Memory B cell (primary cell): ENCODE results near the gene MYBPC1.
"Not testable (repeated sequence)": the region's sequence is repeated elsewhere in the genome, so short reads cannot be mapped to it uniquely, and the experiment has no call there.

Experiments used
- ATAC-seq: fragments of 150-1000 bp; cut with Tn5 transposase; 2 replicates; pipeline ENCODE4 v1.10.0; 2021; ENCODE audit warnings: low read depth, mild to moderate bottlenecking, moderate library complexity
- DNase-seq, 2 donors: peaks; one replicate each; pipeline ENCODE4 v3.0.0; 2022; ENCODE audit warnings: low spot score in 2 of 2
- H3K27ac Mint-ChIP-seq: one replicate; pipeline ENCODE4 v1.8.0; 2022; ENCODE audit warnings: mild to moderate bottlenecking, moderate library complexity, mixed read lengths
- H3K27me3 Mint-ChIP-seq: one replicate; pipeline ENCODE4 v1.8.0; 2022; ENCODE audit warnings: mixed read lengths
- H3K36me3 Mint-ChIP-seq: one replicate; pipeline ENCODE4 v1.8.0; 2022; ENCODE audit warnings: mild to moderate bottlenecking, mixed read lengths
- H3K4me1 Mint-ChIP-seq: one replicate; pipeline ENCODE4 v1.8.0; 2022; ENCODE audit warnings: mixed read lengths
- H3K4me3 Mint-ChIP-seq: one replicate; pipeline ENCODE4 v1.8.0; 2022; ENCODE audit warnings: mild to moderate bottlenecking, moderate library complexity, mixed read lengths
- H3K9me3 Mint-ChIP-seq: one replicate; pipeline ENCODE4 v1.8.0; 2022; ENCODE audit warnings: mixed read lengths

Gene MYBPC1

DNA sequence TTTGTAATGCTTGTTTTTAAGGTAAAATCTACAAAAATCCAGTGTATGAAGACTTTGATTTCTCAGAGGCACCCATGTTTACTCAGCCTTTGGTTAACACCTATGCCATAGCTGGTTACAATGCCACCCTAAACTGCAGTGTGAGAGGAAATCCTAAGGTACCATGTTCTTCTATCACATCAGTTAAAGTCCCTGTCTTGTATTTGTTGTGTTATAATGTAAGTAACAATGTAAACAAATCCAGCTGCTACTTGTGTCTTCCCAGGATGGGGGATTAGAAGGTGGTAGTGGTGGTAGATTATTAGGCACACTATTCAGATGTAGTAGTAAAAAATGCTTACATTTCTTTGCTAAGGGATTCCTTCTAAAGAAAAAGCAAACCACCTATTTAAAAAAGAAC, 83.3 kb downstream of the MYBPC1 start:
- H3K27ac Mint-ChIP-seq: no peak overlapping the region
- H3K4me3 Mint-ChIP-seq: no peak overlapping the region
- DNase-seq (no peak), ATAC-seq (no peak)
- H3K4me1 Mint-ChIP-seq: peaks cover 2% of the 10 kb centered on the region
- no peaks in the 10 kb centered on the region for H3K36me3 Mint-ChIP-seq
- H3K27me3 Mint-ChIP-seq: no peaks in the 10 kb centered on the region
- H3K9me3 Mint-ChIP-seq: no peaks in the 10 kb centered on the region

- no peaks in the 10 kb centered on the region for H3K9me3 Mint-ChIP-seq
- no peak for ATAC-seq
- DNase-seq: no peak
- no peaks in the 10 kb centered on the region for H3K27me3 Mint-ChIP-seq
- no peak overlapping the region for H3K27ac Mint-ChIP-seq
- peaks cover 2% of the 10 kb centered on the region for H3K4me1 Mint-ChIP-seq
- H3K4me3 Mint-ChIP-seq: no peak overlapping the region
- H3K36me3 Mint-ChIP-seq: no peaks in the 10 kb centered on the region
These were observed 85.5 kb downstream of the MYBPC1 start for GRCh38 chr12:101680240-101680639.

DNA sequence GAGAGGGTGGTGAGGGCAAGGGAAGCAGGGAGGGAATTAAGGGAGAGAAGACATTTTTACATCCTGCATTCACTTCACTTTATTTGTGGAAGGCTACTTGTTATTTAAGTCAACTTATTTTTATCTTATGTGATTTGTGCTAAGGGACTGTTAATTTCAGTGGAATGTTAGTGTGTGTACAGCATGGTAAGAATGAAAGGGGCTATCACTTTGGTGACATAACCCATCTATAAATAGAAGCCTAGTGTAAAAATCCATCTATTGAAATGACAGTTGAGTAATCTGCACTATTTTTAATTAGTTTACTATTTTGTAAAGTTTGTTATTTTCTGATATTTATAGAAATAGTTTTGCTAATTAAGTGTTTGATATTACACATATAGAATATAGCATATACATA, 85.9 kb downstream of the MYBPC1 start:
- Mint-ChIP-seq H3K27me3 (no peaks in the 10 kb centered on the region), H3K9me3 (no peaks in the 10 kb centered on the region), H3K36me3 (no peaks in the 10 kb centered on the region), H3K4me1 (peaks cover 2% of the 10 kb centered on the region), H3K4me3 (no peak overlapping the region), H3K27ac (no peak overlapping the region)
- no peak for ATAC-seq
- DNase-seq: no peak

DNA sequence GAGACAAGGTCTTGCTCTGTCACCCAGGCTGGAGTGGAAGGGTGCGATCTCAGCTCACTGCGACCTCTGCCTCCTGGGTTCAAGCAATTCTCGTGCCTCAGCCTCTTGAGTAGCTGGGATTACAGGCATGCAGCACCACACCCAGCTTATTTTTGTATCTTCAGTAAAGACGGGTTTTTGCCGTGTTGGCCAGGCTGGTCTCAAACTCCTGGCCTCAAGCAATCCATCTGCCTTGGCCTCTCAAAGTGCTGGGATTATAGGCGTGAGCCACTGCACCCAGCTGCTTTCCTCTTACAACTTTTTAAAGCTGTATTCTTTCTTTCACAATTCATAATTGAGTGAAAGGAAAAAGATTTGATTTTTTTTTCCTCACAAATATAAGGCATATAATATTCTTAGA, 86.9 kb downstream of the MYBPC1 start:
- H3K4me1 Mint-ChIP-seq, DNase-seq, H3K27ac Mint-ChIP-seq, ATAC-seq, H3K27me3 Mint-ChIP-seq, H3K36me3 Mint-ChIP-seq, H3K4me3 Mint-ChIP-seq, H3K9me3 Mint-ChIP-seq: not testable (repeated sequence)

- DNase-seq: no peak
- Mint-ChIP-seq H3K27ac (no peak overlapping the region), H3K4me1 (peaks cover 3% of the 10 kb centered on the region), H3K36me3 (no peaks in the 10 kb centered on the region), H3K27me3 (no peaks in the 10 kb centered on the region), H3K9me3 (no peaks in the 10 kb centered on the region), H3K4me3 (no peak overlapping the region)
- ATAC-seq: no peak
These were observed 90.3 kb downstream of the MYBPC1 start for GRCh38 chr12:101685092-101685491.

- H3K27ac Mint-ChIP-seq: no peak overlapping the region
- ATAC-seq (no peak), DNase-seq (no peak)
- no peak overlapping the region for H3K4me3 Mint-ChIP-seq
- no peaks in the 10 kb centered on the region for H3K36me3 Mint-ChIP-seq
- H3K4me1 Mint-ChIP-seq: peaks cover 3% of the 10 kb centered on the region
- H3K9me3 Mint-ChIP-seq: no peaks in the 10 kb centered on the region
- no peaks in the 10 kb centered on the region for H3K27me3 Mint-ChIP-seq
These were observed 91.4 kb downstream of the MYBPC1 start for GRCh38 chr12:101686176-101686575.

DNA sequence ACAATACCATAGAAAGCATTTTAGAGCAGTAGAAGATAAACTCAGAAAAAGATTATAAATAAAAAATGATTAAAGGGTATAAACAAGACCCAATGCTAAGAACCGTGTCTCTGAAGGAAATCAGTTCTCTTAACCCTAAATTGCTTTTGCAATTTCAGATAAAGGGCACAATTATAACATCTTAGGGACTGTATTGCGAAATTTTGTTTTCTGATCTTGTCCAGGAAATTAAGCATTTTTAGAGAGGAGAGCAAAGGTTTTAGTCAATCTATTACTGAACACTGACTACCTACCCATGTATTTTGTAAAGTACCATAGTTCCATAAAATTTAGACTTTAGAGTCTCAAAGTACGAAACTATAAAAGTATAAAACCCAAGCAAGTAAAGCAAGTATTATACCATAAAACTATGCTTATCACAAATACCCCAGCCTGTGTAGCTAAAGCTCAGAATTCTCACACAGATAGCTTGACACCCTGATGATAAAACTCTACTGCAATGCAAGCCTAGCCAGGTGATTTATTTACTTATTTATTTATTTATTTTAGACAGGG, 95.8 kb downstream of the MYBPC1 start:
- H3K36me3 Mint-ChIP-seq: no peaks in the 10 kb centered on the region
- ATAC-seq (no peak), DNase-seq (no peak)
- no peaks in the 10 kb centered on the region for H3K27me3 Mint-ChIP-seq
- peaks cover 12% of the 10 kb centered on the region for H3K4me1 Mint-ChIP-seq
- no peak overlapping the region for H3K27ac Mint-ChIP-seq
- no peak overlapping the region for H3K4me3 Mint-ChIP-seq
- no peaks in the 10 kb centered on the region for H3K9me3 Mint-ChIP-seq

DNA sequence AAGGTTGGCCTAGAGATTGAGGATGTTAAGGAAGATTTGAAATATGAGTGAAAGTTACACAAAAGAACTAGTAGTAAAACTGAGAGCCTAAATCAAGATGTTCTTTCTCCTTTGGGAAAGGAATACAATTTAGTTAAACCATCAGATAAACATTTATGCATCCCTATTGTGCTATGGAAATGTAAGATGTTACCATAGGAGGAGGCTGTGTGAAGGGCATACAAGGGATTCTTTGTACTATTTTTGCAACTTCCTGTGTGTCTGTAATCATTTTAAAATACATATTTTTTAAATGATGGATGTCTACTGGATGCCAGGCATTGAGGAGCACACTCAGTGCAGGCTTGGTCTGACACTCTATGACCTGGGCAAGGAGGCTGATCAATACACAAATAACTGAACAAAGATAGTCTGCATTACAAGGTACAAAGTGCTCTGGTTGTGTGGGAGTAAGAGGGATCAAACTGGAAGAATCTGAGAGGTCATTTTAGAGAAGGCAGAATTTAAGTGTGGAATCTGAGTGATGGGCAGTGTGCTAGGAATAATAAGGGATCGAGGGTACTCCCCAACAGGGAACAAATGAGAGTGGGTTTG, 96.8 kb downstream of the MYBPC1 start:
- Mint-ChIP-seq H3K27me3 (no peaks in the 10 kb centered on the region), H3K4me3 (no peak overlapping the region), H3K9me3 (no peaks in the 10 kb centered on the region), H3K27ac (no peak overlapping the region), H3K36me3 (no peaks in the 10 kb centered on the region), H3K4me1 (peaks cover 16% of the 10 kb centered on the region)
- no peak for ATAC-seq
- DNase-seq: no peak

GRCh38 chr12:101694297-101694848, 99.6 kb downstream of the MYBPC1 start:
- ATAC-seq (no peak), DNase-seq (no peak)
- no peaks in the 10 kb centered on the region for H3K27me3 Mint-ChIP-seq
- peaks cover 23% of the 10 kb centered on the region for H3K4me1 Mint-ChIP-seq
- H3K4me3 Mint-ChIP-seq: no peak overlapping the region
- H3K27ac Mint-ChIP-seq: no peak overlapping the region
- no peaks in the 10 kb centered on the region for H3K9me3 Mint-ChIP-seq
- no peaks in the 10 kb centered on the region for H3K36me3 Mint-ChIP-seq

DNA sequence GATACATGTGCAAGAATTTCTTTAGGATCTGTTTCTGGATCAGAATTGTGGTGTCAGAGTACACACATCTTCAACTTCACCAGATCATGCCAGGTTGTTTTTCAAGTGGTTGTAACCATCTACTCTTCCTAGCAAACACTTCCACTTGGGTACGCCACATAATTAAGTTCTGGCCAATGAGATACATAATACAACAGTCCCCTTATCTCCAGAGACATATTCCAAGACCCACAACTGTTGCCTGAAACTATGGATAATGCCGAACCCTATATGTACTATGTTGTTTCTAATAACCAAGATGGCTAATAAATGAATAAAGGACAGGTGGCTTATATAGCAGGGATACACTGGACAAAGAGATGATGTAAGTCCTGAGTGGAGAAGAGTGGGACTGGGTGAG, 100.2 kb downstream of the MYBPC1 start:
- Mint-ChIP-seq H3K36me3 (no peaks in the 10 kb centered on the region), H3K4me3 (no peak overlapping the region), H3K27ac (peak overlapping the region; percentile 94), H3K27me3 (no peaks in the 10 kb centered on the region), H3K4me1 (peaks cover 24% of the 10 kb centered on the region), H3K9me3 (no peaks in the 10 kb centered on the region)
- DNase-seq (no peak), ATAC-seq (no peak)

DNA sequence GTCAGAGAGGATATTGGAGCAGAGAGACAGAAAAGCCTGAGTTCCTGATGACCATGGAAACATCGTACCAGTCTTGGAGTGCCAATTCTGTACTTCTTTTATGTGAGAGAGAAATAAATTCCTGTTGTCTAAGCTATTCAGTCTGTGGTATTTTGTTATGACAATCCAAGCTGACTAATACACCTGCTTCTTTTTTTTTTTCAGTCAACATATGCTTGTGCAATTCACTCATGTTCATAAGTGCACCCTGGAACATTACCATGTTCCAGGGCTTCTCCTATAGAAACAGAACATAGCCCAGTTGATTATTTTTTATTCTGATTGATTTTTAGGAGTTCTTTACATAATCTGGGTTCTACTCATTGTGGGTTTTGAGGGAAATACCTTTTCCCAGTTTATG, 100.9 kb downstream of the MYBPC1 start:
- Mint-ChIP-seq H3K27me3 (no peaks in the 10 kb centered on the region), H3K4me3 (no peak overlapping the region), H3K36me3 (no peaks in the 10 kb centered on the region), H3K4me1 (peaks cover 31% of the 10 kb centered on the region), H3K27ac (peak overlapping the region; percentile 94), H3K9me3 (no peaks in the 10 kb centered on the region)
- DNase-seq (no peak), ATAC-seq (no peak)

DNA sequence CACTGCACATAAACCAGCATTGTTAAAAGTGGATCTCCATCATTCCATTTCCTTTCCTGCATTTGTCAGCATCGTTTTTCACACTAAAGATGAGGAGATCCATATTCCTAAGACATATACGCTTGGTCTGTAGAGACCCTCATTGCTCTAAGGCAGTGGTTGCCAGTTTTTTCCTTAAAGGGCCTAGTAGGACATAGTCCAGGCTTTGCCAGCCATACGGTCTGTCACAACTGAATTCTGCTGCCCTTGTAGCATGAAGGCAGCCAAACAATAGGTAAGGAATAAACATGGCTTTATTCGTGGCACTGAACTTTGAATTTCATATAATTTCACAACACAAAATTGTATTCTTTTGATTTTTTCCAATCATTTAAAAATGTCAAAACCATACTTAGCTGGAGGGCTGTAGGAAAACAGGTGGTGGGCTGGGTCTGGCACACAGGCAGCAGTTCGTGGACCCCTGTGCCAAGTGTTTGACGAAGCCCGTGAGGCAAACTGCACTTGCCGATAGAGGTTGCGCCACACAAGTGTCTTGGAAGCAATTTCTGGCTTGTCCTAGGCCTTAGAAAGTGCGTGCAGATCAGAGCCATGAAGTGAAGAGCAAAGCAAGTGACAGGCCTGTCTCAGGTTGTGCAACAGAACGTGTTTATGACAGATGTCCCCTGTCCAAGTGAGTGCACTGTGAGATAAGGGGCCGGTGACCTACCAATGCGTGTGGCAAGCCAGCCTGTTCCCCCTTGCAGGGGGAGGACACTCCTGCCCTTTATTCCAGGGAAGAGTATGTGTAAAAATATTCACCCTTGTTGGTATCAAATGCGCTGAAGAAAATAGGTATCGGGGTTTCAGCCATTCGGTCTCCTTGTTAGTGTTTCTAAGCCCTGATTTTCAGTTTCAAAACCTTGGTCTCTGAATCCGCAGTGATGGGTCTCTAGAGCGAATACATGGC, 101.8 kb downstream of the MYBPC1 start:
- H3K27me3 Mint-ChIP-seq: no peaks in the 10 kb centered on the region
- H3K4me3 Mint-ChIP-seq: peak overlapping the region; percentile 91
- H3K4me1 Mint-ChIP-seq: peaks cover 36% of the 10 kb centered on the region
- H3K27ac Mint-ChIP-seq: peak overlapping the region; percentile 94
- no peaks in the 10 kb centered on the region for H3K36me3 Mint-ChIP-seq
- H3K9me3 Mint-ChIP-seq: no peaks in the 10 kb centered on the region
- ATAC-seq (no peak), DNase-seq (peak in 1 of 2 donors; percentile 14)

GRCh38 chr12:101697197-101697929, 102.6 kb downstream of the MYBPC1 start, which contains the start of gene CHPT1:
TSS of gene CHPT1 (plus strand) at chr12:101697640. CDS start at chr12:101697862, 222 bp downstream.
- Mint-ChIP-seq H3K4me1 (peaks cover 40% of the 10 kb centered on the region), H3K4me3 (peak within 1 kb of the TSS; percentile 92), H3K9me3 (no peaks in the 10 kb centered on the region), H3K36me3 (no peaks in the 10 kb centered on the region), H3K27ac (peak within 1 kb of the TSS; percentile 97), H3K27me3 (no peaks in the 10 kb centered on the region)
- peak; percentile 75 to 80 for DNase-seq
- ATAC-seq: peak; percentile 68
